ENCODE data around the gene H19. TPM values are rescaled to one million over a fixed set of nuclear protein-coding genes. Genes with fewer than 3 reads are reported as not detected.

The H19 gene
- total RNA-seq = 10 to 100 TPM; 13.5 to 68.7 (median 19.4) TPM

GRCh38 chr11:1997755-1998154 is at the start of gene H19:
Gene H19, minus strand, starts transcription at chr11:1997842.
- Histone ChIP-seq H3K27me3 (no peaks in the 10 kb centered on the region), H3K4me1 (no peaks in the 10 kb centered on the region), H3K4me3 (replicated peaks in 1 of 3) (no peak within 1 kb of the TSS), H3K9me3 (no peaks in the 10 kb centered on the region), H3K27ac (no peak within 1 kb of the TSS), H3K36me3 (no peaks in the 10 kb centered on the region)
- no peak for TF ChIP-seq CTCF (IDR thresholded peaks at IDR 0.05)
- TF ChIP-seq POLR2A (IDR thresholded peaks at IDR 0.05) = no peak
- DNase-seq = no peak
- intact Hi-C loops (cut with DNase I) = no loop called here
- WGBS, 2 donors = no CpG with 5 or more reads among the region's 14 CpGs

- no peak for DNase-seq
- Histone ChIP-seq H3K9me3 (no peaks in the 10 kb centered on the region), H3K36me3 (no peaks in the 10 kb centered on the region), H3K4me1 (no peaks in the 10 kb centered on the region), H3K27ac (no peak overlapping the region), H3K4me3 (replicated peaks in 1 of 3) (no peak overlapping the region), H3K27me3 (no peaks in the 10 kb centered on the region)
- intact Hi-C loops (cut with DNase I) = no loop called here
- TF ChIP-seq POLR2A (IDR thresholded peaks at IDR 0.05) = no peak
- no peak for TF ChIP-seq CTCF (IDR thresholded peaks at IDR 0.05)
- 67 to 77% methylated on average over 2 of the region's 2 CpGs for WGBS, 2 donors
These were observed 44.3 kb upstream of the H19 start for GRCh38 chr11:2041963-2042362.

GRCh38 chr11:2041153-2041552 is 43.5 kb upstream of the H19 start:
- no peaks in the 10 kb centered on the region for H3K9me3 ChIP-seq
- DNase-seq = no peak
- no peak overlapping the region for H3K4me3 ChIP-seq (replicated peaks in 1 of 3)
- H3K36me3 ChIP-seq = no peaks in the 10 kb centered on the region
- no peak for TF ChIP-seq CTCF (IDR thresholded peaks at IDR 0.05)
- no peak for TF ChIP-seq POLR2A (IDR thresholded peaks at IDR 0.05)
- no peaks in the 10 kb centered on the region for H3K27me3 ChIP-seq
- WGBS, 2 donors = no CpG with 5 or more reads among the region's 7 CpGs
- H3K27ac ChIP-seq = no peak overlapping the region
- intact Hi-C loops (cut with DNase I) = no loop called here
- no peaks in the 10 kb centered on the region for H3K4me1 ChIP-seq

GRCh38 chr11:2039198-2039759 is 41.6 kb upstream of the H19 start:
- H3K36me3 ChIP-seq = no peaks in the 10 kb centered on the region
- TF ChIP-seq CTCF (IDR thresholded peaks at IDR 0.05) = no peak
- no peak for TF ChIP-seq POLR2A (IDR thresholded peaks at IDR 0.05)
- H3K4me3 ChIP-seq (replicated peaks in 1 of 3) = no peak overlapping the region
- H3K9me3 ChIP-seq = no peaks in the 10 kb centered on the region
- no peaks in the 10 kb centered on the region for H3K27me3 ChIP-seq
- no peak for DNase-seq
- no CpG with 5 or more reads among the region's 20 CpGs for WGBS, 2 donors
- no peak overlapping the region for H3K27ac ChIP-seq
- intact Hi-C loops (cut with DNase I) = no loop called here
- H3K4me1 ChIP-seq = no peaks in the 10 kb centered on the region

GRCh38 chr11:2036863-2037486 is 39.3 kb upstream of the H19 start:
- H3K4me1 ChIP-seq = no peaks in the 10 kb centered on the region
- H3K27ac ChIP-seq = no peak overlapping the region
- no peak for TF ChIP-seq CTCF (IDR thresholded peaks at IDR 0.05)
- no peak for TF ChIP-seq POLR2A (IDR thresholded peaks at IDR 0.05)
- no peaks in the 10 kb centered on the region for H3K36me3 ChIP-seq
- H3K4me3 ChIP-seq (replicated peaks in 1 of 3) = no peak overlapping the region
- intact Hi-C loops (cut with DNase I) = no loop called here
- H3K9me3 ChIP-seq = no peaks in the 10 kb centered on the region
- DNase-seq = no peak
- no peaks in the 10 kb centered on the region for H3K27me3 ChIP-seq
- no CpG with 5 or more reads among the region's 18 CpGs for WGBS, 2 donors
